MM.1S (cell line): ENCODE measurements around the gene MEGF11.

ENCODE experiments used
- DNase-seq: peaks from one replicate; pipeline ENCODE4 v3.0.0-alpha.2; 2015
- H2AFZ ChIP-seq: fragments of 300-600 bp; sonication (generic); 2 replicates; pipeline ENCODE4 v1.6.0; 2016; ENCODE audit warnings: antibody characterized with exemption, low read length
- H3F3A ChIP-seq: fragments of 300-600 bp; sonication (generic); 2 replicates; pipeline ENCODE4 v1.6.1; 2016; ENCODE audit warnings: mild to moderate bottlenecking, antibody characterized with exemption, low read length, moderate library complexity, mixed read lengths; ENCODE audit not compliant: insufficient read depth
- H3K27ac ChIP-seq: fragments of 300-600 bp; sonication (generic); 2 replicates; pipeline ENCODE4 v1.5.1; 2016; ENCODE audit warnings: mild to moderate bottlenecking, low read length
- H3K27me3 ChIP-seq: fragments of 300-600 bp; sonication (generic); replicated peaks from 2 replicates; pipeline ENCODE4 v1.6.0; 2016; ENCODE audit warnings: low read length; ENCODE audit not compliant: insufficient read depth
- H3K36me3 ChIP-seq: fragments of 300-600 bp; sonication (generic); replicated peaks from 2 replicates; pipeline ENCODE4 v1.6.1; 2016; ENCODE audit warnings: mild to moderate bottlenecking, low read length, mixed read lengths; ENCODE audit not compliant: insufficient read depth
- H3K4me1 ChIP-seq: fragments of 300-600 bp; sonication (generic); 2 replicates; pipeline ENCODE4 v1.6.1; 2016; ENCODE audit warnings: low read length, mixed read lengths
- H3K4me2 ChIP-seq: fragments of 300-600 bp; sonication (generic); 2 replicates; pipeline ENCODE4 v1.6.0; 2016; ENCODE audit warnings: low read depth, low read length
- H3K4me3 ChIP-seq: fragments of 300-600 bp; sonication (generic); 2 replicates; pipeline ENCODE4 v1.5.1; 2016; ENCODE audit warnings: low read length, mixed read lengths
- H3K79me2 ChIP-seq: fragments of 300-600 bp; sonication (generic); 2 replicates; pipeline ENCODE4 v1.6.1; 2016; ENCODE audit warnings: mixed run types, low read length, mixed read lengths
- H3K9ac ChIP-seq: fragments of 300-600 bp; sonication (generic); 2 replicates; pipeline ENCODE4 v1.6.1; 2016; ENCODE audit warnings: low read length, mixed read lengths
- H3K9me2 ChIP-seq: fragments of 300-600 bp; sonication (generic); replicated peaks from 2 replicates; pipeline ENCODE4 v1.6.1; 2016; ENCODE audit warnings: mild to moderate bottlenecking, low read length, mixed read lengths; ENCODE audit not compliant: insufficient read depth
- H3K9me3 ChIP-seq: fragments of 300-600 bp; sonication (generic); replicated peaks from 2 replicates; pipeline ENCODE4 v1.6.1; 2016; ENCODE audit warnings: mild to moderate bottlenecking, low read length, mixed read lengths; ENCODE audit not compliant: insufficient read depth
- H4K20me1 ChIP-seq: fragments of 300-600 bp; sonication (generic); 2 replicates; pipeline ENCODE4 v1.6.1; 2016; ENCODE audit warnings: mild to moderate bottlenecking, low read length, moderate library complexity, mixed read lengths; ENCODE audit not compliant: insufficient read depth
- CTCF ChIP-seq: fragments of 300-600 bp; sonication (generic); IDR thresholded peaks from 2 replicates; pipeline ENCODE4 v1.5.1; 2016; ENCODE audit warnings: antibody characterized with exemption, low read length, mixed read lengths
- EZH2 ChIP-seq: fragments of 300-600 bp; sonication (generic); optimal IDR thresholded peaks from 2 replicates; pipeline ENCODE3; 2017; ENCODE audit warnings: low read depth, mild to moderate bottlenecking, antibody characterized with exemption, low read length, mixed read lengths
- EZH2phosphoT487 ChIP-seq: fragments of 300-600 bp; sonication (generic); IDR thresholded peaks from 2 replicates; pipeline ENCODE4 v1.6.1; 2018; ENCODE audit warnings: antibody characterized with exemption, low read length

The MEGF11 gene

GRCh38 chr15:65981837-65982626 is 271.5 kb downstream of the MEGF11 start:
- H3F3A ChIP-seq = no peaks in the 10 kb centered on the region
- H3K4me2 ChIP-seq = peak overlapping the region; percentile 57
- peak; percentile 37 for DNase-seq
- no peaks in the 10 kb centered on the region for H3K79me2 ChIP-seq
- no peak overlapping the region for H3K9ac ChIP-seq
- H4K20me1 ChIP-seq = no peaks in the 10 kb centered on the region
- no peaks in the 10 kb centered on the region for H3K4me1 ChIP-seq
- H3K9me2 ChIP-seq = no peaks in the 10 kb centered on the region
- H3K9me3 ChIP-seq = no peaks in the 10 kb centered on the region
- TF ChIP-seq EZH2phosphoT487 = no peak
- TF ChIP-seq CTCF = peak; percentile 30
- TF ChIP-seq EZH2 = no peak
- H3K36me3 ChIP-seq = no peaks in the 10 kb centered on the region
- peak overlapping the region; percentile 43 for H3K4me3 ChIP-seq
- H2AFZ ChIP-seq = 0 out of 2 replicates have a peak overlapping the region, but pooled peaks have one; percentile 27
- H3K27ac ChIP-seq = no peak overlapping the region
- H3K27me3 ChIP-seq = peaks cover 14% of the 10 kb centered on the region; the same call in 1 of the 2 replicates

GRCh38 chr15:65980824-65981456 is 272.6 kb downstream of the MEGF11 start:
- H3K9me2 ChIP-seq = no peaks in the 10 kb centered on the region
- H3F3A ChIP-seq = no peaks in the 10 kb centered on the region
- H3K27ac ChIP-seq = no peak overlapping the region
- no peaks in the 10 kb centered on the region for H3K9me3 ChIP-seq
- no peaks in the 10 kb centered on the region for H4K20me1 ChIP-seq
- H3K9ac ChIP-seq = no peak overlapping the region
- peaks cover 14% of the 10 kb centered on the region; the same call in 1 of the 2 replicates for H3K27me3 ChIP-seq
- no peaks in the 10 kb centered on the region for H3K4me1 ChIP-seq
- no peaks in the 10 kb centered on the region for H3K36me3 ChIP-seq
- H3K79me2 ChIP-seq = no peaks in the 10 kb centered on the region
- no peak overlapping the region for H2AFZ ChIP-seq
- TF ChIP-seq CTCF (peak; percentile 58), EZH2 (no peak), EZH2phosphoT487 (no peak)
- H3K4me2 ChIP-seq = no peak overlapping the region
- DNase-seq = peak; percentile 19
- no peak overlapping the region for H3K4me3 ChIP-seq

GRCh38 chr15:65979837-65980236 is 273.7 kb downstream of the MEGF11 start:
- Histone ChIP-seq H3F3A (no peaks in the 10 kb centered on the region), H3K27ac (no peak overlapping the region), H3K9ac (no peak overlapping the region), H3K79me2 (no peaks in the 10 kb centered on the region), H3K4me1 (no peaks in the 10 kb centered on the region), H2AFZ (no peak overlapping the region), H3K9me3 (no peaks in the 10 kb centered on the region), H3K4me2 (no peak overlapping the region), H4K20me1 (no peaks in the 10 kb centered on the region), H3K36me3 (no peaks in the 10 kb centered on the region), H3K27me3 (peaks cover 14% of the 10 kb centered on the region; the same call in 1 of the 2 replicates), H3K4me3 (no peak overlapping the region), H3K9me2 (no peaks in the 10 kb centered on the region)
- TF ChIP-seq EZH2phosphoT487 (no peak), EZH2 (no peak), CTCF (no peak)
- DNase-seq = no peak
